DOHH2 (cell line): ENCODE results near the gene SLC6A3.

Source experiments
- H3F3A ChIP-seq: fragments of 200-600 bp; sonication (generic), shearing (Covaris generic); 2 replicates; pipeline ENCODE4 v1.6.0; 2016; ENCODE audit warnings: antibody characterized with exemption, mild to moderate bottlenecking; ENCODE audit not compliant: control insufficient read depth, insufficient read depth
- H3K27ac ChIP-seq: fragments of 200-600 bp; sonication (generic); 2 replicates; pipeline ENCODE4 v1.5.1; 2014; ENCODE audit warnings: low read depth, mild to moderate bottlenecking, low read length, moderate library complexity
- H3K27me3 ChIP-seq: fragments of 200-600 bp; sonication (generic); 2 replicates; pipeline ENCODE4 v1.6.1; 2014; ENCODE audit warnings: mild to moderate bottlenecking, low read length, mixed read lengths; ENCODE audit not compliant: control insufficient read depth
- H3K36me3 ChIP-seq: fragments of 200-600 bp; sonication (generic); 2 replicates; pipeline ENCODE4 v1.6.1; 2014; ENCODE audit warnings: mild to moderate bottlenecking, low read length, moderate library complexity, mixed read lengths; ENCODE audit not compliant: control insufficient read depth
- H3K4me1 ChIP-seq: fragments of 200-600 bp; sonication (generic); 2 replicates; pipeline ENCODE4 v1.6.1; 2014; ENCODE audit warnings: mild to moderate bottlenecking, low read length, mixed read lengths; ENCODE audit not compliant: control insufficient read depth
- H3K4me2 ChIP-seq: fragments of 200-600 bp; sonication (generic); 2 replicates; pipeline ENCODE4 v1.6.0; 2014; ENCODE audit warnings: mild to moderate bottlenecking, low read length, moderate library complexity
- H3K4me3 ChIP-seq: fragments of 200-600 bp; sonication (generic); 2 replicates; pipeline ENCODE4 v1.5.1; 2014; ENCODE audit warnings: mild to moderate bottlenecking, low read length, mixed read lengths
- H3K79me2 ChIP-seq: fragments of 200-600 bp; sonication (generic); 2 replicates; pipeline ENCODE4 v1.6.1; 2014; ENCODE audit warnings: mild to moderate bottlenecking, low read length, mixed read lengths; ENCODE audit not compliant: control insufficient read depth
- H3K9me2 ChIP-seq: fragments of 200-600 bp; sonication (generic); replicated peaks from 2 replicates; pipeline ENCODE4 v1.6.1; 2014; ENCODE audit warnings: mild to moderate bottlenecking, low read length, mixed read lengths; ENCODE audit not compliant: control insufficient read depth
- H3K9me3 ChIP-seq: fragments of 200-600 bp; sonication (generic); 2 replicates; pipeline ENCODE4 v1.6.1; 2014; ENCODE audit warnings: antibody characterized with exemption, low read length, mixed read lengths; ENCODE audit not compliant: control insufficient read depth, insufficient read depth
- H4K20me1 ChIP-seq: fragments of 200-600 bp; sonication (generic); 2 replicates; pipeline ENCODE4 v1.6.0; 2014; ENCODE audit warnings: low read depth, mild to moderate bottlenecking, antibody characterized with exemption, low read length, moderate library complexity; ENCODE audit not compliant: control insufficient read depth, insufficient read depth
- CTCF ChIP-seq: fragments of 200-600 bp; sonication (generic); IDR thresholded peaks from one replicate; pipeline ENCODE4 v1.5.1; 2014; ENCODE audit warnings: antibody characterized with exemption, mild to moderate bottlenecking, low read depth, low read length; ENCODE audit not compliant: poor library complexity, severe bottlenecking
- EZH2phosphoT487 ChIP-seq: fragments of 200-600 bp; sonication (generic); IDR thresholded peaks from 2 replicates; pipeline ENCODE4 v1.6.1; 2017; ENCODE audit warnings: borderline replicate concordance, mild to moderate bottlenecking, antibody characterized with exemption, low read length, moderate library complexity, mixed read lengths

Gene SLC6A3

GRCh38 chr5:1420211-1421195, 24.7 kb downstream of the SLC6A3 start:
- H3K36me3 ChIP-seq: no peaks in the 10 kb centered on the region
- H3K27ac ChIP-seq: no peak overlapping the region
- no peaks in the 10 kb centered on the region for H3K27me3 ChIP-seq
- H3F3A ChIP-seq: no peaks in the 10 kb centered on the region
- no peak for TF ChIP-seq CTCF
- TF ChIP-seq EZH2phosphoT487: no peak
- no peaks in the 10 kb centered on the region for H3K9me3 ChIP-seq
- no peaks in the 10 kb centered on the region for H4K20me1 ChIP-seq
- H3K4me1 ChIP-seq: no peaks in the 10 kb centered on the region
- no peak overlapping the region for H3K4me2 ChIP-seq
- no peak overlapping the region for H3K4me3 ChIP-seq
- H3K79me2 ChIP-seq: no peaks in the 10 kb centered on the region
- H3K9me2 ChIP-seq: no peaks in the 10 kb centered on the region

GRCh38 chr5:1419476-1420210, 25.6 kb downstream of the SLC6A3 start:
- TF ChIP-seq CTCF (no peak), EZH2phosphoT487 (no peak)
- Histone ChIP-seq H3K9me2 (no peaks in the 10 kb centered on the region), H3K9me3 (no peaks in the 10 kb centered on the region), H3F3A (no peaks in the 10 kb centered on the region), H3K4me3 (no peak overlapping the region), H3K4me1 (no peaks in the 10 kb centered on the region), H4K20me1 (no peaks in the 10 kb centered on the region), H3K27me3 (no peaks in the 10 kb centered on the region), H3K27ac (no peak overlapping the region), H3K79me2 (no peaks in the 10 kb centered on the region), H3K4me2 (no peak overlapping the region), H3K36me3 (no peaks in the 10 kb centered on the region)

- no peak for TF ChIP-seq CTCF
- no peak for TF ChIP-seq EZH2phosphoT487
- H3K9me2 ChIP-seq: no peaks in the 10 kb centered on the region
- no peaks in the 10 kb centered on the region for H3K36me3 ChIP-seq
- no peaks in the 10 kb centered on the region for H4K20me1 ChIP-seq
- H3K79me2 ChIP-seq: no peaks in the 10 kb centered on the region
- no peaks in the 10 kb centered on the region for H3F3A ChIP-seq
- no peak overlapping the region for H3K4me2 ChIP-seq
- no peaks in the 10 kb centered on the region for H3K9me3 ChIP-seq
- no peak overlapping the region for H3K27ac ChIP-seq
- H3K4me3 ChIP-seq: no peak overlapping the region
- no peaks in the 10 kb centered on the region for H3K27me3 ChIP-seq
- no peaks in the 10 kb centered on the region for H3K4me1 ChIP-seq
Measured at GRCh38 chr5:1418921-1419280, 26.3 kb downstream of the SLC6A3 start.
